ENCODE measurements around the gene FBXO40.
"Not testable (repeated sequence)": the region's sequence is repeated elsewhere in the genome, so short reads cannot be mapped to it uniquely, and the experiment has no call there.

Gene FBXO40

GRCh38 chr3:121584418-121584817, 8.8 kb upstream of the FBXO40 start:
- no peaks in the 10 kb centered on the region for H3K79me2 ChIP-seq (ENCODE audit: insufficient read depth, low read length)
- no peak overlapping the region for H3K9ac ChIP-seq (ENCODE audit: low read length)
- TF ChIP-seq CTCF (IDR thresholded peaks at IDR 0.05; ENCODE audit: low read length) (no peak), EZH2 (IDR thresholded peaks at IDR 0.05; ENCODE audit: borderline replicate concordance, low read length) (no peak)
- no peaks in the 10 kb centered on the region for H3K9me3 ChIP-seq (ENCODE audit: low read length)
- no peaks in the 10 kb centered on the region for H3K36me3 ChIP-seq (ENCODE audit: insufficient read depth, low read length)
- no peaks in the 10 kb centered on the region for H3K4me1 ChIP-seq (ENCODE audit: insufficient read depth, low read length, severe bottlenecking)
- H4K20me1 ChIP-seq (ENCODE audit: insufficient read depth, low read length) = no peaks in the 10 kb centered on the region
- no peak overlapping the region for H2AFZ ChIP-seq (ENCODE audit: low read length)
- H3F3A ChIP-seq (ENCODE audit: insufficient read depth, low read length) = no peaks in the 10 kb centered on the region
- no peak overlapping the region for H3K4me3 ChIP-seq (ENCODE audit: low read depth, low read length, poor library complexity, severe bottlenecking)
- H3K9me2 ChIP-seq (ENCODE audit: low read depth, low read length) = no peaks in the 10 kb centered on the region
- H3K27me3 ChIP-seq (ENCODE audit: insufficient read depth, low read length) = no peaks in the 10 kb centered on the region
- no peak overlapping the region for H3K27ac ChIP-seq (ENCODE audit: low read depth, low read length, poor library complexity, severe bottlenecking)
- no peak overlapping the region for H3K4me2 ChIP-seq (ENCODE audit: low read length)

DNA sequence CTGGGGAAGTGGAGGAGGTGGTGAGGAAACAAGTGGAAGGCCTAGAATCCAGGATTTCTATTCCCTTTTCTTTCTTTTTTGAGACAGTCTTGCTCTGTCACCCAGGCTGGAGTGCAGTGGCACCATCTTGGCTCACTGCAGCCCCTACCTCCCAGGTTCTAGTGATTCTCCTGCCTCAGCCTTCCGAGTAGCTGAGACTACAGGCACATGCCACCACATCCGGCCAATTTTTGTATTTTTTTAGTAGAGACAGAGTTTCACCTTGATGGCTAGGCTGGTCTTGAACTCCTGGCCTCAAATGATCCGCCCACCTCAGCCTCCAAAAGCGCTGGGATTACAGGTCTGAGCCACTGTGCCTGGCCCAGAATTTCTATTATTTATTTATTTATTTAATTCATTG, 627 bp downstream of the FBXO40 start:
- not testable (repeated sequence) for H3K79me2 ChIP-seq (ENCODE audit: insufficient read depth, low read length); H3K9me2 ChIP-seq (ENCODE audit: low read depth, low read length); H3K36me3 ChIP-seq (ENCODE audit: insufficient read depth, low read length); H3F3A ChIP-seq (ENCODE audit: insufficient read depth, low read length); H4K20me1 ChIP-seq (ENCODE audit: insufficient read depth, low read length); H3K9me3 ChIP-seq (ENCODE audit: low read length); H3K27me3 ChIP-seq (ENCODE audit: insufficient read depth, low read length)
- H3K27ac ChIP-seq (ENCODE audit: low read depth, low read length, poor library complexity, severe bottlenecking) = peak overlapping the region; percentile 82
- H3K4me2 ChIP-seq (ENCODE audit: low read length) = peak overlapping the region; percentile 78
- peak overlapping the region; percentile 55 for H3K4me3 ChIP-seq (ENCODE audit: low read depth, low read length, poor library complexity, severe bottlenecking)
- H3K9ac ChIP-seq (ENCODE audit: low read length) = peak overlapping the region; percentile 32; the same call in 1 of the 2 replicates
- peaks cover 22% of the 10 kb centered on the region for H3K4me1 ChIP-seq (ENCODE audit: insufficient read depth, low read length, severe bottlenecking)
- peak overlapping the region; percentile 7; the same call in 1 of the 2 replicates for H2AFZ ChIP-seq (ENCODE audit: low read length)

GRCh38 chr3:121594850-121595249, 1.7 kb downstream of the FBXO40 start:
- H3K27me3 ChIP-seq (ENCODE audit: insufficient read depth, low read length) = no peaks in the 10 kb centered on the region
- no peaks in the 10 kb centered on the region for H3K36me3 ChIP-seq (ENCODE audit: insufficient read depth, low read length)
- H2AFZ ChIP-seq (ENCODE audit: low read length) = no peak overlapping the region; the same call in 1 of the 2 replicates
- no peak overlapping the region for H3K4me2 ChIP-seq (ENCODE audit: low read length)
- H4K20me1 ChIP-seq (ENCODE audit: insufficient read depth, low read length) = no peaks in the 10 kb centered on the region
- no peaks in the 10 kb centered on the region for H3F3A ChIP-seq (ENCODE audit: insufficient read depth, low read length)
- no peaks in the 10 kb centered on the region for H3K9me2 ChIP-seq (ENCODE audit: low read depth, low read length)
- no peaks in the 10 kb centered on the region for H3K9me3 ChIP-seq (ENCODE audit: low read length)
- peak overlapping the region; percentile 11 for H3K27ac ChIP-seq (ENCODE audit: low read depth, low read length, poor library complexity, severe bottlenecking)
- H3K4me3 ChIP-seq (ENCODE audit: low read depth, low read length, poor library complexity, severe bottlenecking) = no peak overlapping the region
- no peak overlapping the region for H3K9ac ChIP-seq (ENCODE audit: low read length)
- H3K4me1 ChIP-seq (ENCODE audit: insufficient read depth, low read length, severe bottlenecking) = peaks cover 23% of the 10 kb centered on the region
- TF ChIP-seq CTCF (IDR thresholded peaks at IDR 0.05; ENCODE audit: low read length) = no peak
- H3K79me2 ChIP-seq (ENCODE audit: insufficient read depth, low read length) = no peaks in the 10 kb centered on the region

- H3K36me3 ChIP-seq (ENCODE audit: insufficient read depth, low read length) = no peaks in the 10 kb centered on the region
- H3K27ac ChIP-seq (ENCODE audit: low read depth, low read length, poor library complexity, severe bottlenecking) = no peak overlapping the region
- H3K9me2 ChIP-seq (ENCODE audit: low read depth, low read length) = no peaks in the 10 kb centered on the region
- no peak overlapping the region for H3K9ac ChIP-seq (ENCODE audit: low read length)
- no peaks in the 10 kb centered on the region for H3K79me2 ChIP-seq (ENCODE audit: insufficient read depth, low read length)
- H3K4me3 ChIP-seq (ENCODE audit: low read depth, low read length, poor library complexity, severe bottlenecking) = no peak overlapping the region
- peaks cover 23% of the 10 kb centered on the region for H3K4me1 ChIP-seq (ENCODE audit: insufficient read depth, low read length, severe bottlenecking)
- no peaks in the 10 kb centered on the region for H3F3A ChIP-seq (ENCODE audit: insufficient read depth, low read length)
- TF ChIP-seq CTCF (IDR thresholded peaks at IDR 0.05; ENCODE audit: low read length) = no peak
- no peak for TF ChIP-seq EZH2 (IDR thresholded peaks at IDR 0.05; ENCODE audit: borderline replicate concordance, low read length)
- no peaks in the 10 kb centered on the region for H3K27me3 ChIP-seq (ENCODE audit: insufficient read depth, low read length)
- no peak overlapping the region for H3K4me2 ChIP-seq (ENCODE audit: low read length)
- H3K9me3 ChIP-seq (ENCODE audit: low read length) = no peaks in the 10 kb centered on the region
- H4K20me1 ChIP-seq (ENCODE audit: insufficient read depth, low read length) = no peaks in the 10 kb centered on the region
- H2AFZ ChIP-seq (ENCODE audit: low read length) = 0 out of 2 replicates have a peak overlapping the region, but pooled peaks have one; percentile 26
These were observed 2.7 kb downstream of the FBXO40 start for GRCh38 chr3:121595765-121596406.

Measured in OCI-LY1 (cell line).